ENCODE results near the gene RANBP3. TPM values are rescaled to one million over a fixed set of nuclear protein-coding genes. Genes with fewer than 3 reads are reported as not detected.

The RANBP3 gene
- total RNA-seq, 1 donor from 2014 or later: 122 TPM

DNA sequence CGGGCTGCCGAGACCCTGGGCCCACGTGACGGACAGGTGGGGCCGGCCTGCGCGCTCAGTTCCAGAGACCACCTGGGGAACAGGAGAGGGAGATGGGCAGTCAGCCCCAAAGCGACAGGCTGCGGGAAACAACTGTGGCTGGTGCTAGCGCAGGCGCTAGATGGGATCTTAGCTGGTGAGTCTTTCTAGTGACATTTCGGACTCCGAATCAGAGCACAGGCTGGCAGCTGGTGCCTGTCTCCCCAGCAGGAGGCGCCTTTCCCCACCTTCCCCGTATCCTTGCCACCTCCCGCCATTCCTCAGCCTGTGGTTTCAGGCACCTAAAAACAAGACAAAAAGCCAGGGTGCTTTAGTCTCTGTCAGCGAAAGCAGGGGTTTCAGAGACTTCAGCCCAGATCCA lies 19.4 kb upstream of the RANBP3 start:
- TF ChIP-seq, protein P1, sequence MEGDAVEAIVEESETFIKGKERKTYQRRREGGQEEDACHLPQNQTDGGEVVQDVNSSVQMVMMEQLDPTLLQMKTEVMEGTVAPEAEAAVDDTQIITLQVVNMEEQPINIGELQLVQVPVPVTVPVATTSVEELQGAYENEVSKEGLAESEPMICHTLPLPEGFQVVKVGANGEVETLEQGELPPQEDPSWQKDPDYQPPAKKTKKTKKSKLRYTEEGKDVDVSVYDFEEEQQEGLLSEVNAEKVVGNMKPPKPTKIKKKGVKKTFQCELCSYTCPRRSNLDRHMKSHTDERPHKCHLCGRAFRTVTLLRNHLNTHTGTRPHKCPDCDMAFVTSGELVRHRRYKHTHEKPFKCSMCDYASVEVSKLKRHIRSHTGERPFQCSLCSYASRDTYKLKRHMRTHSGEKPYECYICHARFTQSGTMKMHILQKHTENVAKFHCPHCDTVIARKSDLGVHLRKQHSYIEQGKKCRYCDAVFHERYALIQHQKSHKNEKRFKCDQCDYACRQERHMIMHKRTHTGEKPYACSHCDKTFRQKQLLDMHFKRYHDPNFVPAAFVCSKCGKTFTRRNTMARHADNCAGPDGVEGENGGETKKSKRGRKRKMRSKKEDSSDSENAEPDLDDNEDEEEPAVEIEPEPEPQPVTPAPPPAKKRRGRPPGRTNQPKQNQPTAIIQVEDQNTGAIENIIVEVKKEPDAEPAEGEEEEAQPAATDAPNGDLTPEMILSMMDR (conservative IDR thresholded peaks at IDR 0.05): peak; percentile 25
- Mint-ChIP-seq H3K9me3 (no peaks in the 10 kb centered on the region), H3K4me1 (peaks cover 9% of the 10 kb centered on the region), H3K27ac (ENCODE audit: unreplicated experiment) (peak overlapping the region; percentile 19), H3K4me3 (no peak overlapping the region), H3K36me3 (ENCODE audit: low read depth) (peaks cover 15% of the 10 kb centered on the region), H3K27me3 (ENCODE audit: low read depth) (no peaks in the 10 kb centered on the region)
- no peak for DNase-seq (ENCODE audit: low read depth, low spot score)

DNA sequence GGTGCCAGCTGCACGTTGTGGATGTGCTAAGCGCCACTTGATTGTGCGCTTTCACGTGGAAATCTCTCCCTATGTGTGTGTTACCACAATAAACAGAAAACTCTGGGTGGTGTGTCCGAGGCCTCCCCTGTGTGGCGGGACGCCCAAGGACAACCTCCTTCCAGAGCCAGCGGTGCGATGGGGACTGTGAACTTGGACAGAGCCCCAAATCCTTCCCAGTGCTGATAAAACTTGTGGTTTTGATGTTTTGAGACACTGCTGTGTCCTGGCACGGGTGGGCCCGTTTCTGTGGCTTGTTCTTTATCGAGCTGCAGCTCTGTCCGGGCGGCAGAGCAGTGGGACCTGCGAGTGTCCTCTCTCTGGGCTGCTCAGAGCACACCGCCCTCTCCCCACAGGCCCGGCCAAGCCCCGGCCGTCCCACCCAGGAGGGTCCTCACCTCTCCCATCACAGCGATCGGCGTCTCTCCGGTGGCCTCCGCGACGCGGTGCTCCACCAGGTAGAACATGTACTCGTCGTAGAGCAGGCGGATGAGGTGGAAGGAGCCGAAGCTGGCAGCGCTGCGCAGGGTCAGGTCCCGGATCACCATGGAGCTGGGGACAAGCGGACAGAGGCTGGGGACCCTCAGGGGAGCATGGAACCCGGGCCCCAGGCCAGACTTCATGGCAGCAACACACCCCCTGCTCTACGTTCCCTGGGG lies 18.8 kb upstream of the RANBP3 start:
- Mint-ChIP-seq H3K27ac (ENCODE audit: unreplicated experiment) (no peak overlapping the region), H3K36me3 (ENCODE audit: low read depth) (peaks cover 15% of the 10 kb centered on the region), H3K27me3 (ENCODE audit: low read depth) (no peaks in the 10 kb centered on the region), H3K4me3 (no peak overlapping the region), H3K4me1 (peaks cover 9% of the 10 kb centered on the region), H3K9me3 (no peaks in the 10 kb centered on the region)
- TF ChIP-seq, protein P1 (conservative IDR thresholded peaks at IDR 0.05): no peak
- no peak for DNase-seq (ENCODE audit: low read depth, low spot score)

DNA sequence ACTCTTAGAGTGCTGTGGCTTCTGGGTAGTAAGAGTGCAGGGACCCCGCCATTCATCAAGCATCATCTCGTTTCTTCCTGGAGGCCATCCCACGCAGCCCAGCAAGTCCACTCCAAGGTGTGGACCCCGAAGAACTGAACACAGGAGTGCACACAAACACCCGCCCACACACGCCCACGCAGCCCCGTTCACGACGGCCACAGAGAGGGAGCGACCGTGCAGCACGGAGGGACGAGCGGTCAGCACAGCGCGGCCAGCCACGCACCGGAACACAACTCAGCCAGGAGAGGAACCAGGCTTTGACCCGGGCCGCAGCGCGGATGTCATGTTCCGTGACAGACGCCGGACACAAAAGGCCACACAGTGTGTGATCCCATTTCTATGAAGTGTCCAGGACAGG lies 18.2 kb upstream of the RANBP3 start:
- Mint-ChIP-seq H3K4me3 (no peak overlapping the region), H3K27me3 (ENCODE audit: low read depth) (no peaks in the 10 kb centered on the region), H3K36me3 (ENCODE audit: low read depth) (peaks cover 11% of the 10 kb centered on the region), H3K9me3 (no peaks in the 10 kb centered on the region), H3K27ac (ENCODE audit: unreplicated experiment) (no peak overlapping the region), H3K4me1 (peaks cover 9% of the 10 kb centered on the region)
- DNase-seq (ENCODE audit: low read depth, low spot score): no peak
- TF ChIP-seq, protein P1 (conservative IDR thresholded peaks at IDR 0.05): no peak

DNA sequence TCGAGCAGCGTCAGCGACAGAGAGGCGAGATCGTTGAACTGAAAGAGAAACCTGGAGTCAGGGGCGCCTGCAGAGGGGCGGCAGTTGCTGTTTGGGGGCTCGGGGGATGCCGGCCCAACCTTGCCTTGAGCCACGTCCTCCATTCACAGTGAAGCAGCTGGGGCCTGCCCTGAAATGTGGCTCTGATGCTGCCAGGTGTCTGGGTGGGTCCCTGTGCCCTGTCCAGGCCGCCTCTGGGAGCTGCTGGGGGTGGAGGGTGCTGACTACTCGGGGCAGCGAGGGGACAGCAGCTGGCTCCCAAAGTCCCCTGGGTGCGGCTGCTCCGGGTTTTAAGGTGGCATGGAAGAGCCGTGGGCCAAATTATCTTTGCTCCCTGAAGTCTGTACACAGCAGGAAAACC lies 17.7 kb upstream of the RANBP3 start:
- Mint-ChIP-seq H3K36me3 (ENCODE audit: low read depth) (peaks cover 8% of the 10 kb centered on the region), H3K27ac (ENCODE audit: unreplicated experiment) (no peak overlapping the region), H3K27me3 (ENCODE audit: low read depth) (no peaks in the 10 kb centered on the region), H3K4me1 (peaks cover 9% of the 10 kb centered on the region), H3K9me3 (no peaks in the 10 kb centered on the region), H3K4me3 (no peak overlapping the region)
- TF ChIP-seq, protein P1 (conservative IDR thresholded peaks at IDR 0.05): no peak
- DNase-seq (ENCODE audit: low read depth, low spot score): no peak

DNA sequence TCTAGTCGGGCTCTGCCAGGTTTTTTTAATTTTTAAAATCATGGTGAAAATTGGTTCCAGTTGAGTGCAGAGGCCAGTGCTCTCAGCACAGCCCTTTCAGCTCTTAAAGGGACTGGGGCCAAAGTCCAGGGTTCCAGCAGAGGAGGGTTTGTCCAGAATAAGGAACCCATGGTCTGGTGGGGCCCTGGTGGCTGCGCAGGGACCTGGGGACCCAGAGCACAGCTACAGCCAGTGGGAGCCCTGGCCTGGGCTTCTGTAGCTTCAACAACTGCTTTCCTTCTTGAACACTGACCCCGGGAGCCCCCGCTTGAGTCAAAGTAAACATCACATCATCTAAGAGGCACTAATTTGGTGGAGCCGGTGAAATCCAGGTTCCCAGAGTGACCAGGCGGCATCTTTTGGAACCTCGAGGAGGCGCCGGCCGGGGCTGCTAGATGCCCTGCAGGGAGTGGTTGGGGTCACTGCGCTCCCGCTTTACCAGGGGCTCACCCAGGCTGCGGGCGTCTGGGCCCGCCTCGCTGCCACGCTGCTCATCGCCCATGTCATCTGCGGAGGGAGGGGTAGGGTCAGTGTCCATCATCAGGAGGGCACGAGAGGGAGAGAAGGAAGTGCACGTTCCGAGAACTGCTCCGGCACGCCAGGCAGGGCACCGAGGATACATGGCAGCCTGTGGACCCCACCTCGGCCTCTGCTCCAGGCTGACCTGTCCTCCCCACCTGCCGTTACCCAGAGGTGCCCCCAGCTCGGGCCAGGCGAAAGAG lies 16.6 kb upstream of the RANBP3 start:
- H3K4me1 Mint-ChIP-seq: peaks cover 14% of the 10 kb centered on the region
- no peak for DNase-seq (ENCODE audit: low read depth, low spot score)
- H3K27ac Mint-ChIP-seq (ENCODE audit: unreplicated experiment): no peak overlapping the region
- no peak overlapping the region for H3K4me3 Mint-ChIP-seq
- no peaks in the 10 kb centered on the region for H3K9me3 Mint-ChIP-seq
- TF ChIP-seq, protein P1 (conservative IDR thresholded peaks at IDR 0.05): no peak
- H3K36me3 Mint-ChIP-seq (ENCODE audit: low read depth): peaks cover 3% of the 10 kb centered on the region
- no peaks in the 10 kb centered on the region for H3K27me3 Mint-ChIP-seq (ENCODE audit: low read depth)
